HEK293 (cell line): ENCODE data around the gene CHRM3.

ENCODE experiments used
- CTCF ChIA-PET: fragments of 350-600 bp; formaldehyde crosslinking; extraction: SDS; loops from one replicate; lab custom pipeline; 2021; ENCODE audit warnings: antibody characterized with exemption; lab: Yijun Ruan, JAX
- POLR2A ChIA-PET: fragments of 300-600 bp; formaldehyde crosslinking; extraction: SDS; loops from one replicate; lab custom pipeline; 2020; ENCODE audit warnings: antibody characterized with exemption, inconsistent platforms; lab: Yijun Ruan, JAX
- H3K27ac ChIP-seq: fragments of 200-500 bp; sonication (Bioruptor generic); 2 replicates; pipeline ENCODE4 v1.5.1; 2014; ENCODE audit warnings: low read depth, low read length, control low read depth, inconsistent platforms; ENCODE audit errors: extremely low read depth
- H3K36me3 ChIP-seq, 2 experiments: fragments of 200-500 bp in 1 of 2; sonication (Bioruptor generic) in 1 of 2; 1 replicate in 1 of 2; 2 replicates in 1 of 2; pipeline ENCODE4 v1.5.1; 2014 to 2017; ENCODE audit warnings: inconsistent platforms in 2 of 2, low read length in 2 of 2; ENCODE audit not compliant: control insufficient read depth in 2 of 2, insufficient read depth in 1 of 2
- H3K4me1 ChIP-seq: fragments of 200-500 bp; sonication (Bioruptor generic); 2 replicates; pipeline ENCODE4 v1.5.1; 2014; ENCODE audit warnings: mild to moderate bottlenecking, low read length, inconsistent platforms; ENCODE audit not compliant: control insufficient read depth, insufficient read depth
- H3K4me3 ChIP-seq: 2 replicates; pipeline ENCODE4 v1.5.1; 2011; ENCODE audit warnings: low read depth, mild to moderate bottlenecking, control low read depth, low read length, moderate library complexity
- H3K9me3 ChIP-seq: fragments of 200-500 bp; sonication (Bioruptor generic); 2 replicates; pipeline ENCODE4 v1.5.1; 2014; ENCODE audit warnings: low read depth, low read length, inconsistent platforms; ENCODE audit not compliant: control insufficient read depth, insufficient read depth
- GFI1B ChIP-seq: fragments of 450-650 bp; formaldehyde crosslinking; IDR thresholded peaks from 2 replicates; pipeline ENCODE4 v1.5.1; 2016; ENCODE audit warnings: missing biosample characterization, missing genetic modification characterization
- GLIS1 ChIP-seq: fragments of 450-650 bp; formaldehyde crosslinking; IDR thresholded peaks from 2 replicates; pipeline ENCODE4 v1.5.1; 2016; ENCODE audit warnings: missing biosample characterization, missing genetic modification characterization
- GLIS2 ChIP-seq: fragments of 450-650 bp; formaldehyde crosslinking; IDR thresholded peaks from 2 replicates; pipeline ENCODE4 v1.5.1; 2016; ENCODE audit warnings: missing biosample characterization, missing genetic modification characterization
- KLF10 ChIP-seq: fragments of 450-650 bp; IDR thresholded peaks from 2 replicates; pipeline ENCODE4 v1.5.1; 2018; ENCODE audit warnings: missing biosample characterization, mild to moderate bottlenecking, missing genetic modification characterization
- PRDM1 ChIP-seq: fragments of 450-650 bp; formaldehyde crosslinking; IDR thresholded peaks from 2 replicates; pipeline ENCODE4; 2016; ENCODE audit warnings: missing biosample characterization, missing genetic modification characterization
- SP2 ChIP-seq: fragments of 450-650 bp; formaldehyde crosslinking; IDR thresholded peaks from 2 replicates; pipeline ENCODE4 v1.5.1; 2016; ENCODE audit warnings: missing biosample characterization, missing genetic modification characterization
- SP3 ChIP-seq: fragments of 450-650 bp; formaldehyde crosslinking; IDR thresholded peaks from 2 replicates; pipeline ENCODE4 v1.5.1; 2016; ENCODE audit warnings: missing biosample characterization, missing genetic modification characterization
- TRIM28 ChIP-seq: IDR thresholded peaks from 2 replicates; pipeline ENCODE4 v1.6.1; 2011; ENCODE audit warnings: low read length, control low read depth, borderline replicate concordance
- ZBTB20 ChIP-seq: fragments of 450-650 bp; formaldehyde crosslinking; IDR thresholded peaks from 2 replicates; pipeline ENCODE4 v1.5.1; 2016; ENCODE audit warnings: missing biosample characterization, missing genetic modification characterization
- ZBTB8A ChIP-seq: fragments of 450-650 bp; formaldehyde crosslinking; IDR thresholded peaks from 2 replicates; pipeline ENCODE4 v1.5.1; 2016; ENCODE audit warnings: missing biosample characterization, missing genetic modification characterization
- ZFHX2 ChIP-seq: fragments of 450-650 bp; formaldehyde crosslinking; conservative IDR thresholded peaks from 2 replicates; pipeline ENCODE4 v1.5.1; 2016; ENCODE audit warnings: missing biosample characterization, missing genetic modification characterization
- ZNF112 ChIP-seq: fragments of 450-650 bp; formaldehyde crosslinking; IDR thresholded peaks from 2 replicates; pipeline ENCODE4 v1.5.0; 2017; ENCODE audit warnings: missing biosample characterization, missing genetic modification characterization
- ZNF24 ChIP-seq: fragments of 450-650 bp; formaldehyde crosslinking; IDR thresholded peaks from 2 replicates; pipeline ENCODE4 v1.5.1; 2016; ENCODE audit warnings: missing biosample characterization, missing genetic modification characterization
- ZNF366 ChIP-seq: fragments of 450-650 bp; formaldehyde crosslinking; conservative IDR thresholded peaks from 2 replicates; pipeline ENCODE4 v1.5.1; 2016; ENCODE audit warnings: missing biosample characterization, missing genetic modification characterization
- ZNF501 ChIP-seq: fragments of 450-650 bp; formaldehyde crosslinking; IDR thresholded peaks from 2 replicates; pipeline ENCODE4 v1.5.1; 2016; ENCODE audit warnings: missing biosample characterization, missing genetic modification characterization
- ZNF521 ChIP-seq: fragments of 450-650 bp; formaldehyde crosslinking; IDR thresholded peaks from 2 replicates; pipeline ENCODE4 v1.5.1; 2017; ENCODE audit warnings: missing biosample characterization, mild to moderate bottlenecking, missing genetic modification characterization
- ZNF561 ChIP-seq: fragments of 450-650 bp; IDR thresholded peaks from 2 replicates; pipeline ENCODE4 v1.5.1; 2018; ENCODE audit warnings: missing biosample characterization, missing genetic modification characterization, borderline replicate concordance
- ZNF610 ChIP-seq: fragments of 450-650 bp; formaldehyde crosslinking; IDR thresholded peaks from 2 replicates; pipeline ENCODE4 v1.5.1; 2016; ENCODE audit warnings: missing biosample characterization, missing genetic modification characterization, borderline replicate concordance
- ZNF654 ChIP-seq: fragments of 450-650 bp; formaldehyde crosslinking; IDR thresholded peaks from 2 replicates; pipeline ENCODE4 v1.5.1; 2016; ENCODE audit warnings: low read depth, missing biosample characterization, missing genetic modification characterization
- ZXDB ChIP-seq: fragments of 450-650 bp; formaldehyde crosslinking; IDR thresholded peaks from 2 replicates; pipeline ENCODE4 v1.5.1; 2016; ENCODE audit warnings: missing biosample characterization, missing genetic modification characterization
- TF ChIP-seq, protein P1 (sequence below): fragments of 450-650 bp; formaldehyde crosslinking; IDR thresholded peaks from 2 replicates; pipeline ENCODE4 v1.5.1; 2016; ENCODE audit warnings: missing biosample characterization, missing genetic modification characterization
- TF ChIP-seq, protein P2 (sequence below): fragments of 450-650 bp; formaldehyde crosslinking; optimal IDR thresholded peaks from 2 replicates; pipeline ENCODE3; 2016; ENCODE audit warnings: missing biosample characterization, mild to moderate bottlenecking, missing genetic modification characterization
- TF ChIP-seq, protein P3 (sequence below): fragments of 450-650 bp; formaldehyde crosslinking; IDR thresholded peaks from 2 replicates; pipeline ENCODE4 v1.5.1; 2016; ENCODE audit warnings: missing biosample characterization, missing genetic modification characterization
- TF ChIP-seq, protein P4 (sequence below): fragments of 450-650 bp; formaldehyde crosslinking; IDR thresholded peaks from 2 replicates; pipeline ENCODE4 v1.5.1; 2016; ENCODE audit warnings: missing biosample characterization, missing genetic modification characterization
- TF ChIP-seq, protein P5 (sequence below): fragments of 450-650 bp; IDR thresholded peaks from 2 replicates; pipeline ENCODE4 v1.5.1; 2018; ENCODE audit warnings: missing biosample characterization, missing genetic modification characterization
- TF ChIP-seq, protein P6 (sequence below): fragments of 450-650 bp; formaldehyde crosslinking; IDR thresholded peaks from 2 replicates; pipeline ENCODE4 v1.5.1; 2017; ENCODE audit warnings: missing biosample characterization, missing genetic modification characterization

Gene CHRM3

DNA sequence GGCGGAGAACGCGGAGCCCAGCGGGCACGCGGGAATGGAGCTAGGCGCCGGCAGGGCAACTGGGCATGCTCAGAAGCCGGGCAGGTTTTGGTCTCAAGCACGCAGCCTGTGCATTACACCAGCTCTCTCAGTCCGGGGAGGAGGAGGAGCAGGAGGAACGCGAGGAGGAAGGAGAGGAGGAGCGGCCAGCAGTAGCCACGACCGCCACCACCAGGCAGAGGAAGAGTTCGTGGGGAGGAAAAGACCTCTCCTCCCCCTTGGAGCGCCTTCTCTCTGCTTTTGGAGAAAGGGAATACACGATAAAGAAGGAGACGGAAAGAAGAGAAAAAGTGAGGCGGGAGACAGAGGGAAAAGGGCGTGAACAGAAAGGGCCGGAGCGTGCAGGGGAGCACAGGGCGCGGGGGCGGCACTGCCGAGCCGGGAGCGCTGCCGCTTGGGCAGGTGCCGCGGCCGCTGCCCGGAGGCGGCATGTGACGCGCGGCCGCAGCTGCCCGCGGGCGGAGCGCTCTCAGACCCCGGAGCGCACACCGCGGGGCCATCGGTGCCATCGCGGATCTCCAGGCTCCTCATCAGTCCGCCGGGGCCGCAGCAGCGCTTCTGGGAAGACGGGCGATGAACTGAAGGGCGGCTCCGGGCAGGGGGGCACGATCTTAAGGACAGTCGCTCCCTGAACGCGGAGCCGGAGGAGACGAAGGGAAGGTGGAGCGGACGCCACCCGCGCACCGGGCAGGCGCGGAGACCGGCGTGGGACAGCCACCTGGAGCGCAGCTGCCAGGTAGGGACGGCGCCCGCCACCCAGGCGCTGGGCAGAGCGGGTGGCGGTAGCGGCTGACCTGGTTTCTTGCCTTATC is at the start of gene CHRM3:
Gene CHRM3, plus strand, starts transcription at position 116 of the 851 bp plus-strand sequence. CDS start 520,884 bp downstream, outside the sequence.
- Histone ChIP-seq H3K4me3 (peak within 1 kb of the TSS; percentile 74), H3K4me1 (0 out of 2 replicates have a peak, but pooled peaks cover 3% of the 10 kb centered on the region), H3K36me3 (no peaks in the 10 kb centered on the region), H3K9me3 (no peaks in the 10 kb centered on the region), H3K27ac (peak within 1 kb of the TSS; percentile 60; the same call in 1 of the 2 replicates)
- ChIA-PET CTCF (interaction anchor here (0.6 to 1.3 kb wide), 5 partner anchors 20 to 430 kb away, joined by 3 to 5 read pairs (median 3); no protein-coding TSS in a partner anchor), POLR2A (interaction anchor here (0.7 to 1.3 kb wide), 2 partner anchors 16 to 25 kb away, joined by 3 read pairs; no protein-coding TSS in a partner anchor)
- TF ChIP-seq, protein P1, sequence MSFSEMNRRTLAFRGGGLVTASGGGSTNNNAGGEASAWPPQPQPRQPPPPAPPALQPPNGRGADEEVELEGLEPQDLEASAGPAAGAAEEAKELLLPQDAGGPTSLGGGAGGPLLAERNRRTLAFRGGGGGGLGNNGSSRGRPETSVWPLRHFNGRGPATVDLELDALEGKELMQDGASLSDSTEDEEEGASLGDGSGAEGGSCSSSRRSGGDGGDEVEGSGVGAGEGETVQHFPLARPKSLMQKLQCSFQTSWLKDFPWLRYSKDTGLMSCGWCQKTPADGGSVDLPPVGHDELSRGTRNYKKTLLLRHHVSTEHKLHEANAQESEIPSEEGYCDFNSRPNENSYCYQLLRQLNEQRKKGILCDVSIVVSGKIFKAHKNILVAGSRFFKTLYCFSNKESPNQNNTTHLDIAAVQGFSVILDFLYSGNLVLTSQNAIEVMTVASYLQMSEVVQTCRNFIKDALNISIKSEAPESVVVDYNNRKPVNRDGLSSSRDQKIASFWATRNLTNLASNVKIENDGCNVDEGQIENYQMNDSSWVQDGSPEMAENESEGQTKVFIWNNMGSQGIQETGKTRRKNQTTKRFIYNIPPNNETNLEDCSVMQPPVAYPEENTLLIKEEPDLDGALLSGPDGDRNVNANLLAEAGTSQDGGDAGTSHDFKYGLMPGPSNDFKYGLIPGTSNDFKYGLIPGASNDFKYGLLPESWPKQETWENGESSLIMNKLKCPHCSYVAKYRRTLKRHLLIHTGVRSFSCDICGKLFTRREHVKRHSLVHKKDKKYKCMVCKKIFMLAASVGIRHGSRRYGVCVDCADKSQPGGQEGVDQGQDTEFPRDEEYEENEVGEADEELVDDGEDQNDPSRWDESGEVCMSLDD (tag by site-specific recombination): peak; percentile 27; the same call in 1 of the 2 replicates
- peak; percentile 70 for TF ChIP-seq ZFHX2
- TF ChIP-seq, protein P2, sequence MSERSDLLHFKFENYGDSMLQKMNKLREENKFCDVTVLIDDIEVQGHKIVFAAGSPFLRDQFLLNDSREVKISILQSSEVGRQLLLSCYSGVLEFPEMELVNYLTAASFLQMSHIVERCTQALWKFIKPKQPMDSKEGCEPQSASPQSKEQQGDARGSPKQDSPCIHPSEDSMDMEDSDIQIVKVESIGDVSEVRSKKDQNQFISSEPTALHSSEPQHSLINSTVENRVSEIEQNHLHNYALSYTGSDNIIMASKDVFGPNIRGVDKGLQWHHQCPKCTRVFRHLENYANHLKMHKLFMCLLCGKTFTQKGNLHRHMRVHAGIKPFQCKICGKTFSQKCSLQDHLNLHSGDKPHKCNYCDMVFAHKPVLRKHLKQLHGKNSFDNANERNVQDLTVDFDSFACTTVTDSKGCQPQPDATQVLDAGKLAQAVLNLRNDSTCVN (tag by site-specific recombination): peak; percentile 70
- no peak for TF ChIP-seq KLF10 (tag by site-specific recombination)
- TF ChIP-seq ZBTB20 (tag by site-specific recombination): peak; percentile 19; the same call in 1 of the 2 replicates
- TF ChIP-seq, protein P3, sequence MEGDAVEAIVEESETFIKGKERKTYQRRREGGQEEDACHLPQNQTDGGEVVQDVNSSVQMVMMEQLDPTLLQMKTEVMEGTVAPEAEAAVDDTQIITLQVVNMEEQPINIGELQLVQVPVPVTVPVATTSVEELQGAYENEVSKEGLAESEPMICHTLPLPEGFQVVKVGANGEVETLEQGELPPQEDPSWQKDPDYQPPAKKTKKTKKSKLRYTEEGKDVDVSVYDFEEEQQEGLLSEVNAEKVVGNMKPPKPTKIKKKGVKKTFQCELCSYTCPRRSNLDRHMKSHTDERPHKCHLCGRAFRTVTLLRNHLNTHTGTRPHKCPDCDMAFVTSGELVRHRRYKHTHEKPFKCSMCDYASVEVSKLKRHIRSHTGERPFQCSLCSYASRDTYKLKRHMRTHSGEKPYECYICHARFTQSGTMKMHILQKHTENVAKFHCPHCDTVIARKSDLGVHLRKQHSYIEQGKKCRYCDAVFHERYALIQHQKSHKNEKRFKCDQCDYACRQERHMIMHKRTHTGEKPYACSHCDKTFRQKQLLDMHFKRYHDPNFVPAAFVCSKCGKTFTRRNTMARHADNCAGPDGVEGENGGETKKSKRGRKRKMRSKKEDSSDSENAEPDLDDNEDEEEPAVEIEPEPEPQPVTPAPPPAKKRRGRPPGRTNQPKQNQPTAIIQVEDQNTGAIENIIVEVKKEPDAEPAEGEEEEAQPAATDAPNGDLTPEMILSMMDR: peak; percentile 21; the same call in 1 of the 2 replicates
- peak; percentile 27 for TF ChIP-seq SP2 (tag by site-specific recombination)
- peak; percentile 30; the same call in 1 of the 2 replicates for TF ChIP-seq GLIS1 (tag by site-specific recombination)
- TF ChIP-seq TRIM28: no peak
- TF ChIP-seq, protein P4, sequence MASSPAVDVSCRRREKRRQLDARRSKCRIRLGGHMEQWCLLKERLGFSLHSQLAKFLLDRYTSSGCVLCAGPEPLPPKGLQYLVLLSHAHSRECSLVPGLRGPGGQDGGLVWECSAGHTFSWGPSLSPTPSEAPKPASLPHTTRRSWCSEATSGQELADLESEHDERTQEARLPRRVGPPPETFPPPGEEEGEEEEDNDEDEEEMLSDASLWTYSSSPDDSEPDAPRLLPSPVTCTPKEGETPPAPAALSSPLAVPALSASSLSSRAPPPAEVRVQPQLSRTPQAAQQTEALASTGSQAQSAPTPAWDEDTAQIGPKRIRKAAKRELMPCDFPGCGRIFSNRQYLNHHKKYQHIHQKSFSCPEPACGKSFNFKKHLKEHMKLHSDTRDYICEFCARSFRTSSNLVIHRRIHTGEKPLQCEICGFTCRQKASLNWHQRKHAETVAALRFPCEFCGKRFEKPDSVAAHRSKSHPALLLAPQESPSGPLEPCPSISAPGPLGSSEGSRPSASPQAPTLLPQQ (tag by site-specific recombination): no peak
- no peak for TF ChIP-seq GFI1B (tag by site-specific recombination)
- no peak for TF ChIP-seq ZNF521 (tag by site-specific recombination)
- TF ChIP-seq ZNF654: no peak
- TF ChIP-seq PRDM1 (tag by site-specific recombination): 0 out of 2 replicates have a peak, but pooled peaks have one; percentile 46
- TF ChIP-seq, protein P5, sequence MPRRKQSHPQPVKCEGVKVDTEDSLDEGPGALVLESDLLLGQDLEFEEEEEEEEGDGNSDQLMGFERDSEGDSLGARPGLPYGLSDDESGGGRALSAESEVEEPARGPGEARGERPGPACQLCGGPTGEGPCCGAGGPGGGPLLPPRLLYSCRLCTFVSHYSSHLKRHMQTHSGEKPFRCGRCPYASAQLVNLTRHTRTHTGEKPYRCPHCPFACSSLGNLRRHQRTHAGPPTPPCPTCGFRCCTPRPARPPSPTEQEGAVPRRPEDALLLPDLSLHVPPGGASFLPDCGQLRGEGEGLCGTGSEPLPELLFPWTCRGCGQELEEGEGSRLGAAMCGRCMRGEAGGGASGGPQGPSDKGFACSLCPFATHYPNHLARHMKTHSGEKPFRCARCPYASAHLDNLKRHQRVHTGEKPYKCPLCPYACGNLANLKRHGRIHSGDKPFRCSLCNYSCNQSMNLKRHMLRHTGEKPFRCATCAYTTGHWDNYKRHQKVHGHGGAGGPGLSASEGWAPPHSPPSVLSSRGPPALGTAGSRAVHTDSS (tag by site-specific recombination): peak; percentile 65; the same call in 1 of the 2 replicates
- TF ChIP-seq ZBTB8A: peak; percentile 34; the same call in 1 of the 2 replicates
- no peak for TF ChIP-seq ZXDB
- no peak for TF ChIP-seq ZNF501 (tag by site-specific recombination)
- TF ChIP-seq ZNF112: no peak
- peak; percentile 64; the same call in 1 of the 2 replicates for TF ChIP-seq ZNF366
- TF ChIP-seq, protein P6, sequence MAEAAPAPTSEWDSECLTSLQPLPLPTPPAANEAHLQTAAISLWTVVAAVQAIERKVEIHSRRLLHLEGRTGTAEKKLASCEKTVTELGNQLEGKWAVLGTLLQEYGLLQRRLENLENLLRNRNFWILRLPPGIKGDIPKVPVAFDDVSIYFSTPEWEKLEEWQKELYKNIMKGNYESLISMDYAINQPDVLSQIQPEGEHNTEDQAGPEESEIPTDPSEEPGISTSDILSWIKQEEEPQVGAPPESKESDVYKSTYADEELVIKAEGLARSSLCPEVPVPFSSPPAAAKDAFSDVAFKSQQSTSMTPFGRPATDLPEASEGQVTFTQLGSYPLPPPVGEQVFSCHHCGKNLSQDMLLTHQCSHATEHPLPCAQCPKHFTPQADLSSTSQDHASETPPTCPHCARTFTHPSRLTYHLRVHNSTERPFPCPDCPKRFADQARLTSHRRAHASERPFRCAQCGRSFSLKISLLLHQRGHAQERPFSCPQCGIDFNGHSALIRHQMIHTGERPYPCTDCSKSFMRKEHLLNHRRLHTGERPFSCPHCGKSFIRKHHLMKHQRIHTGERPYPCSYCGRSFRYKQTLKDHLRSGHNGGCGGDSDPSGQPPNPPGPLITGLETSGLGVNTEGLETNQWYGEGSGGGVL (tag by site-specific recombination): no peak; the same call in 1 of the 2 replicates
- TF ChIP-seq SP3 (tag by site-specific recombination): peak; percentile 51; the same call in 1 of the 2 replicates
- 0 out of 2 replicates have a peak, but pooled peaks have one; percentile 6 for TF ChIP-seq GLIS2 (tag by site-specific recombination)
- 0 out of 2 replicates have a peak, but pooled peaks have one; percentile 27 for TF ChIP-seq ZNF24 (tag by site-specific recombination)
- TF ChIP-seq ZNF561: peak; percentile 57; the same call in 1 of the 2 replicates
- TF ChIP-seq ZNF610 (tag by site-specific recombination): peak; percentile 66; the same call in 1 of the 2 replicates
